Hepatocyte (in vitro differentiated cells): ENCODE data around the gene APOL4. TPM values are rescaled to one million over a fixed set of nuclear protein-coding genes. Genes with fewer than 3 reads are reported as not detected.

ENCODE experiments used
- DNase-seq: peaks from one replicate; pipeline ENCODE4 v3.0.0-alpha.2; 2016; ENCODE audit warnings: low spot score
- H2AFZ ChIP-seq: fragments of 200-600 bp; sonication (generic); 2 replicates; pipeline ENCODE4 v1.6.0; 2016; ENCODE audit warnings: antibody characterized with exemption, mild to moderate bottlenecking
- H3K27ac ChIP-seq: fragments of 200-600 bp; sonication (generic); 2 replicates; pipeline ENCODE4 v1.5.1; 2016; ENCODE audit warnings: mild to moderate bottlenecking
- H3K27me3 ChIP-seq: fragments of 200-600 bp; sonication (generic); 2 replicates; pipeline ENCODE4 v1.6.1; 2016
- H3K36me3 ChIP-seq: fragments of 200-600 bp; sonication (generic); replicated peaks from 2 replicates; pipeline ENCODE4 v1.5.1; 2016; ENCODE audit warnings: low read depth; ENCODE audit not compliant: insufficient read depth
- H3K4me1 ChIP-seq: fragments of 200-600 bp; sonication (generic); 2 replicates; pipeline ENCODE4 v1.5.1; 2016; ENCODE audit warnings: mild to moderate bottlenecking, moderate library complexity; ENCODE audit not compliant: insufficient read depth
- H3K4me2 ChIP-seq: fragments of 200-600 bp; sonication (generic); 2 replicates; pipeline ENCODE4 v1.6.0; 2016
- H3K4me3 ChIP-seq: fragments of 200-600 bp; sonication (generic); 2 replicates; pipeline ENCODE4 v1.5.1; 2016; ENCODE audit warnings: mild to moderate bottlenecking
- H3K79me2 ChIP-seq: fragments of 200-600 bp; sonication (generic); 2 replicates; pipeline ENCODE4 v1.6.0; 2017; ENCODE audit warnings: mild to moderate bottlenecking
- H3K9me2 ChIP-seq: fragments of 200-600 bp; sonication (generic); replicated peaks from 2 replicates; pipeline ENCODE4 v1.6.0; 2017; ENCODE audit warnings: mild to moderate bottlenecking; ENCODE audit not compliant: insufficient read depth
- H3K9me3 ChIP-seq: fragments of 200-600 bp; sonication (generic); 2 replicates; pipeline ENCODE4 v1.5.1; 2016; ENCODE audit warnings: low read depth, mild to moderate bottlenecking
- H4K20me1 ChIP-seq: fragments of 200-600 bp; sonication (generic); 2 replicates; pipeline ENCODE4 v1.6.0; 2016; ENCODE audit warnings: mild to moderate bottlenecking; ENCODE audit not compliant: insufficient read depth, poor library complexity, severe bottlenecking
- EZH2 ChIP-seq: fragments of 200-600 bp; sonication (generic); IDR thresholded peaks from 2 replicates; pipeline ENCODE4 v1.6.1; 2016; ENCODE audit warnings: antibody characterized with exemption, mild to moderate bottlenecking, borderline replicate concordance
- EZH2phosphoT487 ChIP-seq: fragments of 200-600 bp; sonication (generic); IDR thresholded peaks from one replicate; pipeline ENCODE4 v1.6.1; 2018; ENCODE audit warnings: antibody characterized with exemption, mild to moderate bottlenecking, low read depth, moderate library complexity; ENCODE audit not compliant: unreplicated experiment, severe bottlenecking
- WGBS: methylation state at CpG from one replicate; pipeline ENCODE4 v1.1.6; 2016; ENCODE audit warnings: low lambda C conversion rate; ENCODE audit errors: missing lambda C conversion rate; 5-methylcytosine and 5-hydroxymethylcytosine counted together
- polyA plus RNA-seq: library from polyadenylated mRNA; unstranded; fragments of >200 nt; fragmentation: Nextera tagmentation; extraction: Ambion mirVana; gene quantifications from 2 replicates; pipeline ENCODE4 v1.2.1, GENCODE V29; 2016
- total RNA-seq: library from RNA; depleted of rRNA; stranded (reverse); fragments of >200 nt; gene quantifications from 2 replicates; pipeline ENCODE4 v1.2.3, GENCODE V29; 2014
- TF ChIP-seq, protein P1 (sequence below): fragments of 200-600 bp; sonication (generic); IDR thresholded peaks from 2 replicates; pipeline ENCODE4 v1.5.1; 2016; ENCODE audit warnings: antibody characterized with exemption, mild to moderate bottlenecking; ENCODE audit not compliant: poor library complexity

The APOL4 gene
- total and polyA plus RNA-seq, 2 experiments from 2014 or later, result 0.97 to 2.8 TPM

DNA sequence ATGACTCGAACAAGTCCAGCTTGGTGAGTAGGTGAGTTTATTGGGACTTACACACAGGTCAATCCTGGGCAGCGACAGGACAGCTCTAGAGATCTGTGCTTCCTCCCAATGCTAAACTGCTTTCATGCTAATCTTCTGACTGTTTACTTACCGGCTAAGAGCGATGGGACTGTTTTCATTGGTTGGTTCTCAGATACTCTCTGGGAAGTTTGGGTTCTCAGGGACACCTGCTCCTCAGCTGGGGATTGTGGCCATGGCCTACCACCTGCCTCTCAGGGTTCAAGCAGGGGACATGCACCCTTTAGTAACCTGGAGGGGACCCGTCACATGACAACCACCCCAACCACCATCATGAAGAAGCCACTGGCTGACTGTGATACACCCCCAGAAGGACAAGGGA lies 24.6 kb upstream of the APOL4 start:
- Histone ChIP-seq H3K36me3 (no peaks in the 10 kb centered on the region), H3K27me3 (no peaks in the 10 kb centered on the region), H2AFZ (no peak overlapping the region), H3K9me2 (no peaks in the 10 kb centered on the region), H3K27ac (no peak overlapping the region), H3K4me3 (no peak overlapping the region), H3K4me2 (no peak overlapping the region), H3K4me1 (no peaks in the 10 kb centered on the region), H3K9me3 (no peaks in the 10 kb centered on the region), H3K79me2 (no peaks in the 10 kb centered on the region), H4K20me1 (no peaks in the 10 kb centered on the region)
- no peak for DNase-seq
- TF ChIP-seq, protein P1, sequence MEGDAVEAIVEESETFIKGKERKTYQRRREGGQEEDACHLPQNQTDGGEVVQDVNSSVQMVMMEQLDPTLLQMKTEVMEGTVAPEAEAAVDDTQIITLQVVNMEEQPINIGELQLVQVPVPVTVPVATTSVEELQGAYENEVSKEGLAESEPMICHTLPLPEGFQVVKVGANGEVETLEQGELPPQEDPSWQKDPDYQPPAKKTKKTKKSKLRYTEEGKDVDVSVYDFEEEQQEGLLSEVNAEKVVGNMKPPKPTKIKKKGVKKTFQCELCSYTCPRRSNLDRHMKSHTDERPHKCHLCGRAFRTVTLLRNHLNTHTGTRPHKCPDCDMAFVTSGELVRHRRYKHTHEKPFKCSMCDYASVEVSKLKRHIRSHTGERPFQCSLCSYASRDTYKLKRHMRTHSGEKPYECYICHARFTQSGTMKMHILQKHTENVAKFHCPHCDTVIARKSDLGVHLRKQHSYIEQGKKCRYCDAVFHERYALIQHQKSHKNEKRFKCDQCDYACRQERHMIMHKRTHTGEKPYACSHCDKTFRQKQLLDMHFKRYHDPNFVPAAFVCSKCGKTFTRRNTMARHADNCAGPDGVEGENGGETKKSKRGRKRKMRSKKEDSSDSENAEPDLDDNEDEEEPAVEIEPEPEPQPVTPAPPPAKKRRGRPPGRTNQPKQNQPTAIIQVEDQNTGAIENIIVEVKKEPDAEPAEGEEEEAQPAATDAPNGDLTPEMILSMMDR, result no peak
- TF ChIP-seq EZH2phosphoT487, result no peak
- no peak for TF ChIP-seq EZH2
- WGBS, result 76% methylated on average over 5 of the region's 5 CpGs

DNA sequence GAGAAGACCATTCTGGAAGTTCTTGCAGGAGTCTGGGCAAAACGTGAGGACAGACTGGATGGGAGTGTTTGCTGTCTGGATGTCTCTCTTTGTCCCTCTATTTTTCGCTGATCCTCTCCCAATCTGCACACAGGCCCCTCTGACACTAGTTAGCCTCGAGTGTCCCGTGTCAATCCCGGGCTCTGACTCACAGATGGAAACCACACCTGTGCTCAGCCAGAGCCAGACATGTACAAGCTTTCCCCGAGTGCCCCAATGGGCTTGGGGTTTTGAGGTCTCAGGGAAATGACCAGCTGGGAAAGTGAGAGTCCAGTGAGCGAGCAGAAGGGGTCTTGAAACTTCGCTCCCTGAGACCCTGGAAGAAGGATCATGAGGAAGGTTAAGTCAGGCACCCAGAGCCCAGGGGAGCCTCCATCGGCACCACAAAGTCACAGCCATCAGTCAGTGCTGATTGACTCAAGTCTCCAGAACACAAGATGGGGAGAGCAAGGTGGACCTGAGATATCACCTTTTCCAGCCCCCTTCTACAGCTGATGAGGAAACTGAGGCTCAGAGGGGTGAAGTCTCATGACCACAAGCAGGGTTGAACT lies 23.8 kb upstream of the APOL4 start:
- no peaks in the 10 kb centered on the region for H3K9me3 ChIP-seq
- H3K27ac ChIP-seq, result no peak overlapping the region
- no peaks in the 10 kb centered on the region for H3K79me2 ChIP-seq
- H3K4me1 ChIP-seq, result no peaks in the 10 kb centered on the region
- no peaks in the 10 kb centered on the region for H3K36me3 ChIP-seq
- no peak overlapping the region for H3K4me3 ChIP-seq
- H3K9me2 ChIP-seq, result no peaks in the 10 kb centered on the region
- H2AFZ ChIP-seq, result no peak overlapping the region
- no peak overlapping the region for H3K4me2 ChIP-seq
- 86% methylated on average over 9 of the region's 9 CpGs for WGBS
- H4K20me1 ChIP-seq, result no peaks in the 10 kb centered on the region
- no peaks in the 10 kb centered on the region for H3K27me3 ChIP-seq
- DNase-seq, result no peak
- TF ChIP-seq EZH2, result no peak
- TF ChIP-seq, protein P1, result no peak
- no peak for TF ChIP-seq EZH2phosphoT487

DNA sequence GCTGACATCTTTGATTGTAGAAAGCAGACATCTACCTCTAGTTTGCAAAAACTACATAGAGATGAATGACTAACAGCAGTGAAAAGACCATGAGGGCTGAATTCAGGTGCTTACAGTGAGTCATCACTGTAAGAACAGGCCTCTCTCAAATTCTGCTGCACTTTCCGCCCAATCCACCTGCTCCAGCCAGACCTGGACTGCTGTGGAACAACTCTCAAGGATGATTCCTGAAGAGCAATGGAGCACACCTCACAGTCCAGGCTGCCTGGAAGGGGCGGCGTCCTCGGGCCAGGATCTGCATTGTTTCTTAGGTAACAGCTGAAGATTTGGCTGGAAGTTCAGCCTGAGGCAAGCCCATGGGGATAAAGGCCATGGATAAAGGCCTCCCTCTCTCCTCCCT lies 22.6 kb upstream of the APOL4 start:
- Histone ChIP-seq H4K20me1 (no peaks in the 10 kb centered on the region), H3K9me3 (no peaks in the 10 kb centered on the region), H3K36me3 (no peaks in the 10 kb centered on the region), H3K4me2 (no peak overlapping the region), H3K9me2 (no peaks in the 10 kb centered on the region), H2AFZ (no peak overlapping the region), H3K4me3 (no peak overlapping the region), H3K27ac (no peak overlapping the region), H3K27me3 (no peaks in the 10 kb centered on the region), H3K4me1 (no peaks in the 10 kb centered on the region), H3K79me2 (no peaks in the 10 kb centered on the region)
- DNase-seq, result no peak
- WGBS, result 90% methylated on average over 4 of the region's 4 CpGs
- TF ChIP-seq EZH2phosphoT487 (no peak), EZH2 (no peak)
- TF ChIP-seq, protein P1, result no peak

GRCh38 chr22:36223504-36223903 lies 21.9 kb upstream of the APOL4 start:
- H3K9me2 ChIP-seq, result no peaks in the 10 kb centered on the region
- 88% methylated on average over 8 of the region's 8 CpGs for WGBS
- no peak for DNase-seq
- H3K36me3 ChIP-seq, result no peaks in the 10 kb centered on the region
- no peak overlapping the region for H2AFZ ChIP-seq
- no peaks in the 10 kb centered on the region for H3K27me3 ChIP-seq
- TF ChIP-seq EZH2 (no peak), EZH2phosphoT487 (no peak)
- TF ChIP-seq, protein P1, result no peak
- H4K20me1 ChIP-seq, result no peaks in the 10 kb centered on the region
- no peaks in the 10 kb centered on the region for H3K9me3 ChIP-seq
- H3K4me2 ChIP-seq, result no peak overlapping the region
- no peak overlapping the region for H3K4me3 ChIP-seq
- no peaks in the 10 kb centered on the region for H3K79me2 ChIP-seq
- no peak overlapping the region for H3K27ac ChIP-seq
- H3K4me1 ChIP-seq, result no peaks in the 10 kb centered on the region
